ENCODE measurements around the gene IFT27. TPM values are rescaled to one million over a fixed set of nuclear protein-coding genes. Genes with fewer than 3 reads are reported as not detected.

Gene IFT27
- total RNA-seq, 1 experiment from 2014 or later: 23.2 TPM

DNA sequence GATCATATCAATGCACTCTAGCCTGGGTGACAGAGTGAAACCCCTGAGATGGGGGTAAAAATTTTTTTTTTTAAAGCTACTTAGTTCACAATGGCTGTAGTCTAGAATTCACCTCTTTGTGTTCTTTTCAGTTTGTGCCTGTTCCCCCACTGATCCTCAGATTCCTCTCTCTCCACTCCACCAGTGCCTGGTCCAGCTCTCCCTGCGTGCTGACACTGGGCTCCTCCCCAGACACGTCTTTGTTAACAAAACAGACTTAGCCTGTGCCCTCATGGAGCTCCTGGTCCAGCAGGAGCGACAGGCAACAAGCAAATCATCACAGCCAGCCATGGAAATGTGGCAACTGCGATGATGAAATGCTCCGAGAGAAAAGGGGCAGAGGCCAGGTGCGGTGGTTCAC lies 34.0 kb downstream of the IFT27 start:
- POLR2A ChIA-PET: no interaction called here
- Histone ChIP-seq H3K4me1 (ENCODE audit: control insufficient read depth in 1 of 2, insufficient read depth in 2 of 2, low read length in 2 of 2) (no peaks in the 10 kb centered on the region; a peak in 1 of 4 replicates), H3K36me3 (ENCODE audit: control insufficient read depth in 1 of 2, insufficient read depth in 2 of 2, low read length in 2 of 2) (no peaks in the 10 kb centered on the region), H4K20me1 (ENCODE audit: insufficient read depth) (no peaks in the 10 kb centered on the region), H3K4me2 (ENCODE audit: low read length) (no peak overlapping the region), H3K27me3 (ENCODE audit: insufficient read depth, low read length) (no peaks in the 10 kb centered on the region; the same call in 1 of the 2 replicates), H2AFZ (ENCODE audit: low read depth, low read length, poor library complexity, severe bottlenecking) (no peak overlapping the region), H3K9ac (ENCODE audit: low read length) (no peak overlapping the region), H3K4me3 (replicated peaks in 1 of 2; ENCODE audit: low read depth in 1 of 2, low read length in 2 of 2) (no peak overlapping the region), H3K9me2 (ENCODE audit: insufficient read depth) (no peaks in the 10 kb centered on the region), H3K27ac (ENCODE audit: low read depth, low read length) (no peak overlapping the region), H3K79me2 (ENCODE audit: insufficient read depth, low read length) (no peaks in the 10 kb centered on the region), H3K9me3 (ENCODE audit: control insufficient read depth in 1 of 2, insufficient read depth in 1 of 2, low read depth in 1 of 2, low read length in 2 of 2) (peaks cover 0 to 5% of the 10 kb centered on the region in 2 experiments; a peak in 1 of 4 replicates)
- ATAC-seq: no peak
- DNase-seq (ENCODE audit: low read depth, low spot score): no peak
- intact Hi-C loops (cut with micrococcal nuclease): no loop called here
- BruUV-seq (replicated peaks): no TSS peak
- TF ChIP-seq EGR1 (IDR thresholded peaks at IDR 0.05; ENCODE audit: low read depth) (no peak), ELF1 (IDR thresholded peaks at IDR 0.05; ENCODE audit: borderline replicate concordance, low read depth) (no peak), SIN3A (IDR thresholded peaks at IDR 0.05; ENCODE audit: low read depth) (no peak), ZFX (IDR thresholded peaks at IDR 0.05) (no peak), POLR2A (IDR thresholded peaks at IDR 0.05; ENCODE audit: borderline replicate concordance, extremely low read depth, insufficient read depth, insufficient read length) (no peak)
- TF ChIP-seq, protein P1, sequence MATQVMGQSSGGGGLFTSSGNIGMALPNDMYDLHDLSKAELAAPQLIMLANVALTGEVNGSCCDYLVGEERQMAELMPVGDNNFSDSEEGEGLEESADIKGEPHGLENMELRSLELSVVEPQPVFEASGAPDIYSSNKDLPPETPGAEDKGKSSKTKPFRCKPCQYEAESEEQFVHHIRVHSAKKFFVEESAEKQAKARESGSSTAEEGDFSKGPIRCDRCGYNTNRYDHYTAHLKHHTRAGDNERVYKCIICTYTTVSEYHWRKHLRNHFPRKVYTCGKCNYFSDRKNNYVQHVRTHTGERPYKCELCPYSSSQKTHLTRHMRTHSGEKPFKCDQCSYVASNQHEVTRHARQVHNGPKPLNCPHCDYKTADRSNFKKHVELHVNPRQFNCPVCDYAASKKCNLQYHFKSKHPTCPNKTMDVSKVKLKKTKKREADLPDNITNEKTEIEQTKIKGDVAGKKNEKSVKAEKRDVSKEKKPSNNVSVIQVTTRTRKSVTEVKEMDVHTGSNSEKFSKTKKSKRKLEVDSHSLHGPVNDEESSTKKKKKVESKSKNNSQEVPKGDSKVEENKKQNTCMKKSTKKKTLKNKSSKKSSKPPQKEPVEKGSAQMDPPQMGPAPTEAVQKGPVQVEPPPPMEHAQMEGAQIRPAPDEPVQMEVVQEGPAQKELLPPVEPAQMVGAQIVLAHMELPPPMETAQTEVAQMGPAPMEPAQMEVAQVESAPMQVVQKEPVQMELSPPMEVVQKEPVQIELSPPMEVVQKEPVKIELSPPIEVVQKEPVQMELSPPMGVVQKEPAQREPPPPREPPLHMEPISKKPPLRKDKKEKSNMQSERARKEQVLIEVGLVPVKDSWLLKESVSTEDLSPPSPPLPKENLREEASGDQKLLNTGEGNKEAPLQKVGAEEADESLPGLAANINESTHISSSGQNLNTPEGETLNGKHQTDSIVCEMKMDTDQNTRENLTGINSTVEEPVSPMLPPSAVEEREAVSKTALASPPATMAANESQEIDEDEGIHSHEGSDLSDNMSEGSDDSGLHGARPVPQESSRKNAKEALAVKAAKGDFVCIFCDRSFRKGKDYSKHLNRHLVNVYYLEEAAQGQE (IDR thresholded peaks at IDR 0.05; ENCODE audit: low read depth): no peak
- TF ChIP-seq, protein P2, sequence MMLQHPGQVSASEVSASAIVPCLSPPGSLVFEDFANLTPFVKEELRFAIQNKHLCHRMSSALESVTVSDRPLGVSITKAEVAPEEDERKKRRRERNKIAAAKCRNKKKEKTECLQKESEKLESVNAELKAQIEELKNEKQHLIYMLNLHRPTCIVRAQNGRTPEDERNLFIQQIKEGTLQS (IDR thresholded peaks at IDR 0.05): no peak
- TF ChIP-seq, protein P3, sequence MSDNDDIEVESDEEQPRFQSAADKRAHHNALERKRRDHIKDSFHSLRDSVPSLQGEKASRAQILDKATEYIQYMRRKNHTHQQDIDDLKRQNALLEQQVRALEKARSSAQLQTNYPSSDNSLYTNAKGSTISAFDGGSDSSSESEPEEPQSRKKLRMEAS (IDR thresholded peaks at IDR 0.05): no peak
- CTCF ChIA-PET: no interaction called here
- RAD21 ChIA-PET (ENCODE audit: low non-redundant PET in 1 of 2, low total read pairs in 2 of 2, uncharacterized antibody in 2 of 2, unreplicated experiment in 2 of 2): no interaction called here

Data from HCT116 (cell line).